Sciatic nerve (tissue), 2 donors: ENCODE data around the gene SRCIN1. TPM values are rescaled to one million over a fixed set of nuclear protein-coding genes. Genes with fewer than 3 reads are reported as not detected.

Source experiments
- ATAC-seq: fragments of 200-7000 bp; cut with Tn5 transposase; one replicate; pipeline ENCODE4 v1.9.1; 2020; ENCODE audit warnings: mild to moderate bottlenecking, moderate library complexity
- DNase-seq: peaks from one replicate; pipeline ENCODE4 v3.0.0-alpha.2; 2020; ENCODE audit warnings: low spot score
- intact Hi-C: fragments of 100-400 bp; cut with DNase I; formaldehyde crosslinking; loops from one replicate; pipeline ENCODE4 v1.14.2; 2022
- total RNA-seq: library from RNA; stranded (reverse); fragmentation: NEBNext Ultra II Directional; extraction: Animal tissue kit (Norgen Biotek cat#: 25700); gene quantifications from one replicate; pipeline ENCODE4 v1.2.1, GENCODE V29; 2021
- donor health status: DM: no; HTN: no; CAD: no.
- donor health status: DM: no; HTN: no; CAD: no.

Gene SRCIN1
- total RNA-seq, 1 donor from 2014 or later: 4.5 TPM

- intact Hi-C loops: no loop called here
- ATAC-seq (no peak), DNase-seq (no peak)
Measured at GRCh38 chr17:38569701-38570512, 35.8 kb downstream of the SRCIN1 start.

- ATAC-seq: no peak
- intact Hi-C loops: no loop called here
- no peak for DNase-seq
Measured at GRCh38 chr17:38568845-38569510, 36.8 kb downstream of the SRCIN1 start.

GRCh38 chr17:38568274-38568673 lies 37.5 kb downstream of the SRCIN1 start:
- DNase-seq (no peak), ATAC-seq (no peak)

GRCh38 chr17:38567350-38567749 lies 38.4 kb downstream of the SRCIN1 start:
- intact Hi-C loops: no loop called here
- DNase-seq (no peak), ATAC-seq (no peak)

More at GRCh38 chr17:38568274-38568673, 37.5 kb downstream of the SRCIN1 start:
- intact Hi-C loops: no loop called here

- intact Hi-C loops: no loop called here
- no peak for ATAC-seq
- no peak for DNase-seq
Measured at GRCh38 chr17:38566666-38567031, 39.1 kb downstream of the SRCIN1 start.

GRCh38 chr17:38565853-38566665 lies 39.7 kb downstream of the SRCIN1 start:
- DNase-seq (no peak), ATAC-seq (no peak)
- intact Hi-C loops: no loop called here

GRCh38 chr17:38564869-38565268 lies 40.9 kb downstream of the SRCIN1 start:
- ATAC-seq (no peak), DNase-seq (no peak)
- intact Hi-C loops: no loop called here

- DNase-seq (no peak), ATAC-seq (no peak)
- intact Hi-C loops: no loop called here
Measured at GRCh38 chr17:38564254-38564837, 41.4 kb downstream of the SRCIN1 start.

- ATAC-seq (no peak), DNase-seq (no peak)
- intact Hi-C loops: no loop called here
Measured at GRCh38 chr17:38563362-38564253, 42.1 kb downstream of the SRCIN1 start.

- intact Hi-C loops: no loop called here
- DNase-seq (no peak), ATAC-seq (no peak)
Measured at GRCh38 chr17:38562903-38563302, 42.8 kb downstream of the SRCIN1 start.

- no peak for DNase-seq
- intact Hi-C loops: no loop called here
- ATAC-seq: no peak
Measured at GRCh38 chr17:38562215-38562569, 43.6 kb downstream of the SRCIN1 start.

GRCh38 chr17:38561416-38562214 lies 44.1 kb downstream of the SRCIN1 start:
- intact Hi-C loops: no loop called here
- no peak for ATAC-seq
- no peak for DNase-seq

- DNase-seq: no peak
- ATAC-seq: no peak
- intact Hi-C loops: no loop called here
Measured at GRCh38 chr17:38560503-38561318, 45.0 kb downstream of the SRCIN1 start.

GRCh38 chr17:38559880-38560230 lies 45.9 kb downstream of the SRCIN1 start:
- no peak for ATAC-seq
- no peak for DNase-seq
- intact Hi-C loops: loop anchor here (2.0 kb wide), 1 partner anchor 107 kb away; no protein-coding TSS in a partner anchor

GRCh38 chr17:38559051-38559879 lies 46.5 kb downstream of the SRCIN1 start:
- DNase-seq: peak; percentile 89
- peak; percentile 89 for ATAC-seq
- intact Hi-C loops: loop anchor here (2.0 kb wide), 1 partner anchor 108 kb away; no protein-coding TSS in a partner anchor

GRCh38 chr17:38558728-38559050 lies 47.1 kb downstream of the SRCIN1 start:
- ATAC-seq (peak; percentile 14), DNase-seq (no peak)
- intact Hi-C loops: loop anchor here (2.0 kb wide), 1 partner anchor 108 kb away; no protein-coding TSS in a partner anchor
